Astrocyte (in vitro differentiated cells and primary cell): ENCODE measurements around the gene HSD3B1. TPM values are rescaled to one million over a fixed set of nuclear protein-coding genes. Genes with fewer than 3 reads are reported as not detected.

ENCODE experiments used
- DNase-seq: peaks from one replicate; pipeline ENCODE4 v3.0.0-alpha.2; 2010; ENCODE audit warnings: low read depth
- FAIRE-seq: peaks from 2 replicates; lab custom pipeline; 2011; peaks lifted over from hg19 to GRCh38; lab: Jason Lieb, UNC
- H2AFZ ChIP-seq: 2 replicates; pipeline ENCODE4 v1.6.0; 2012; ENCODE audit warnings: low read depth, low read length, inconsistent platforms
- H3K27ac ChIP-seq: 2 replicates; pipeline ENCODE4 v1.5.1; 2011; ENCODE audit warnings: low read depth, low read length, inconsistent platforms
- H3K27me3 ChIP-seq: 2 replicates; pipeline ENCODE4 v1.6.0; 2011; ENCODE audit warnings: low read length, inconsistent platforms; ENCODE audit not compliant: insufficient read depth
- H3K36me3 ChIP-seq: 2 replicates; pipeline ENCODE4 v1.5.1; 2011; ENCODE audit warnings: low read length, inconsistent platforms; ENCODE audit not compliant: insufficient read depth
- H3K4me1 ChIP-seq: 2 replicates; pipeline ENCODE4 v1.5.1; 2011; ENCODE audit warnings: low read length, inconsistent platforms; ENCODE audit not compliant: insufficient read depth
- H3K4me2 ChIP-seq: 2 replicates; pipeline ENCODE4 v1.6.0; 2012; ENCODE audit warnings: low read length, inconsistent platforms
- H3K4me3 ChIP-seq: 2 replicates; pipeline ENCODE4 v1.5.1; 2011; ENCODE audit warnings: low read depth, mild to moderate bottlenecking, low read length, inconsistent platforms; ENCODE audit not compliant: insufficient read depth
- H3K79me2 ChIP-seq: 2 replicates; pipeline ENCODE4 v1.6.0; 2012; ENCODE audit warnings: mild to moderate bottlenecking, low read length, inconsistent platforms; ENCODE audit not compliant: insufficient read depth
- H3K9ac ChIP-seq: 2 replicates; pipeline ENCODE4 v1.6.0; 2012; ENCODE audit warnings: mild to moderate bottlenecking, low read length, inconsistent platforms
- H3K9me3 ChIP-seq: 2 replicates; pipeline ENCODE4 v1.5.1; 2012; ENCODE audit warnings: low read depth, mild to moderate bottlenecking, low read length, inconsistent platforms; ENCODE audit not compliant: insufficient read depth
- H4K20me1 ChIP-seq: 2 replicates; pipeline ENCODE4 v1.6.0; 2012; ENCODE audit warnings: low read length, inconsistent platforms; ENCODE audit not compliant: insufficient read depth
- H3K27ac Mint-ChIP-seq: one replicate; pipeline ENCODE4 v1.8.0; 2021; ENCODE audit warnings: mild to moderate bottlenecking, mixed read lengths; ENCODE audit not compliant: unreplicated experiment
- H3K27me3 Mint-ChIP-seq: one replicate; pipeline ENCODE4 v1.8.0; 2021; ENCODE audit warnings: low read depth, mixed read lengths; ENCODE audit not compliant: unreplicated experiment
- H3K36me3 Mint-ChIP-seq: one replicate; pipeline ENCODE4 v1.8.0; 2021; ENCODE audit warnings: low read depth, mixed read lengths; ENCODE audit not compliant: unreplicated experiment
- H3K4me1 Mint-ChIP-seq: one replicate; pipeline ENCODE4 v1.8.0; 2021; ENCODE audit warnings: low read depth, mixed read lengths; ENCODE audit not compliant: unreplicated experiment
- H3K4me3 Mint-ChIP-seq: one replicate; pipeline ENCODE4 v1.8.0; 2021; ENCODE audit warnings: mild to moderate bottlenecking, moderate library complexity, mixed read lengths; ENCODE audit not compliant: unreplicated experiment
- H3K9me3 Mint-ChIP-seq: one replicate; pipeline ENCODE4 v1.8.0; 2021; ENCODE audit warnings: mild to moderate bottlenecking, mixed read lengths; ENCODE audit not compliant: unreplicated experiment
- EZH2 ChIP-seq: IDR thresholded peaks from 2 replicates; pipeline ENCODE4 v1.6.1; 2012; ENCODE audit warnings: mild to moderate bottlenecking, low read length, inconsistent platforms; ENCODE audit not compliant: insufficient read depth
- total RNA-seq: library from RNA; stranded (reverse); gene quantifications from 2 replicates; pipeline ENCODE4 v1.2.1, GENCODE V29; 2021
- TF ChIP-seq, protein P1 (sequence below): IDR thresholded peaks from 2 replicates; pipeline ENCODE4 v1.5.1; 2011; ENCODE audit warnings: low read depth, mild to moderate bottlenecking, inconsistent platforms, low read length, moderate library complexity; ENCODE audit not compliant: insufficient read depth

The HSD3B1 gene
- total RNA-seq, 1 donor from 2014 or later: 0.61 TPM

GRCh38 chr1:119542492-119542946 lies 35.5 kb downstream of the HSD3B1 start:
- Histone ChIP-seq H3K4me1 (no peaks in the 10 kb centered on the region), H2AFZ (no peak overlapping the region), H3K27me3 (peaks cover 3% of the 10 kb centered on the region), H3K4me3 (no peak overlapping the region), H3K27ac (no peak overlapping the region), H4K20me1 (no peaks in the 10 kb centered on the region), H3K4me2 (no peak overlapping the region), H3K36me3 (no peaks in the 10 kb centered on the region), H3K9ac (no peak overlapping the region), H3K9me3 (no peaks in the 10 kb centered on the region), H3K79me2 (no peaks in the 10 kb centered on the region)
- Mint-ChIP-seq H3K36me3 (peaks cover 8% of the 10 kb centered on the region), H3K4me3 (no peak overlapping the region), H3K4me1 (peaks cover 12% of the 10 kb centered on the region), H3K9me3 (no peaks in the 10 kb centered on the region), H3K27ac (no peak overlapping the region), H3K27me3 (peaks cover 10% of the 10 kb centered on the region)
- DNase-seq (peak; percentile 7), FAIRE-seq (no peak)
- no peak for TF ChIP-seq EZH2
- TF ChIP-seq, protein P1, sequence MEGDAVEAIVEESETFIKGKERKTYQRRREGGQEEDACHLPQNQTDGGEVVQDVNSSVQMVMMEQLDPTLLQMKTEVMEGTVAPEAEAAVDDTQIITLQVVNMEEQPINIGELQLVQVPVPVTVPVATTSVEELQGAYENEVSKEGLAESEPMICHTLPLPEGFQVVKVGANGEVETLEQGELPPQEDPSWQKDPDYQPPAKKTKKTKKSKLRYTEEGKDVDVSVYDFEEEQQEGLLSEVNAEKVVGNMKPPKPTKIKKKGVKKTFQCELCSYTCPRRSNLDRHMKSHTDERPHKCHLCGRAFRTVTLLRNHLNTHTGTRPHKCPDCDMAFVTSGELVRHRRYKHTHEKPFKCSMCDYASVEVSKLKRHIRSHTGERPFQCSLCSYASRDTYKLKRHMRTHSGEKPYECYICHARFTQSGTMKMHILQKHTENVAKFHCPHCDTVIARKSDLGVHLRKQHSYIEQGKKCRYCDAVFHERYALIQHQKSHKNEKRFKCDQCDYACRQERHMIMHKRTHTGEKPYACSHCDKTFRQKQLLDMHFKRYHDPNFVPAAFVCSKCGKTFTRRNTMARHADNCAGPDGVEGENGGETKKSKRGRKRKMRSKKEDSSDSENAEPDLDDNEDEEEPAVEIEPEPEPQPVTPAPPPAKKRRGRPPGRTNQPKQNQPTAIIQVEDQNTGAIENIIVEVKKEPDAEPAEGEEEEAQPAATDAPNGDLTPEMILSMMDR: no peak

- peaks cover 12% of the 10 kb centered on the region for H3K4me1 Mint-ChIP-seq
These were observed 37.3 kb downstream of the HSD3B1 start for GRCh38 chr1:119544165-119544762.

More at GRCh38 chr1:119544165-119544762, 37.3 kb downstream of the HSD3B1 start:
- Histone ChIP-seq H3K27ac (no peak overlapping the region), H3K27me3 (peaks cover 3% of the 10 kb centered on the region), H3K4me2 (no peak overlapping the region), H3K79me2 (no peaks in the 10 kb centered on the region), H2AFZ (no peak overlapping the region), H3K4me3 (no peak overlapping the region), H3K9me3 (no peaks in the 10 kb centered on the region), H4K20me1 (no peaks in the 10 kb centered on the region), H3K36me3 (no peaks in the 10 kb centered on the region), H3K4me1 (no peaks in the 10 kb centered on the region), H3K9ac (no peak overlapping the region)
- FAIRE-seq (no peak), DNase-seq (no peak)
- Mint-ChIP-seq H3K27me3 (peaks cover 2% of the 10 kb centered on the region), H3K36me3 (peaks cover 2% of the 10 kb centered on the region), H3K27ac (no peak overlapping the region), H3K9me3 (no peaks in the 10 kb centered on the region), H3K4me3 (no peak overlapping the region)
- no peak for TF ChIP-seq EZH2
- TF ChIP-seq, protein P1: no peak
